HEK293T (cell line): ENCODE data around the gene CD4.

ENCODE experiments used
- BHLHE40 ChIP-seq: fragments of 450-650 bp; IDR thresholded peaks from 2 replicates; pipeline ENCODE4 v1.6.1; 2016; ENCODE audit warnings: mild to moderate bottlenecking, moderate library complexity, borderline replicate concordance
- CTBP1 ChIP-seq: fragments of 450-650 bp; IDR thresholded peaks from 2 replicates; pipeline ENCODE4 v1.6.1; 2016; ENCODE audit warnings: borderline replicate concordance
- FOXM1 ChIP-seq: fragments of 450-650 bp; IDR thresholded peaks from 2 replicates; pipeline ENCODE4 v1.6.1; 2017; ENCODE audit warnings: mild to moderate bottlenecking, borderline replicate concordance
- HDGF ChIP-seq: fragments of 450-650 bp; IDR thresholded peaks from 2 replicates; pipeline ENCODE4 v1.6.1; 2017; ENCODE audit warnings: antibody characterized with exemption, borderline replicate concordance
- L3MBTL2 ChIP-seq: fragments of 450-650 bp; conservative IDR thresholded peaks from 2 replicates; pipeline ENCODE4 v1.6.1; 2016; ENCODE audit warnings: mild to moderate bottlenecking
- LEF1 ChIP-seq: fragments of 450-650 bp; IDR thresholded peaks from 2 replicates; pipeline ENCODE4 v1.6.1; 2017; ENCODE audit warnings: mild to moderate bottlenecking, borderline replicate concordance
- SP1 ChIP-seq: fragments of 450-650 bp; IDR thresholded peaks from 2 replicates; pipeline ENCODE4 v1.6.1; 2017
- SUZ12 ChIP-seq: fragments of 450-650 bp; IDR thresholded peaks from 2 replicates; pipeline ENCODE4 v1.6.1; 2016; ENCODE audit warnings: mild to moderate bottlenecking
- TARDBP ChIP-seq: fragments of 450-650 bp; IDR thresholded peaks from 2 replicates; pipeline ENCODE4 v1.6.1; 2016

GRCh38 chr12:6854036-6854435 lies 64.7 kb downstream of the CD4 start:
- no peak for TF ChIP-seq SP1
- no peak for TF ChIP-seq BHLHE40
- TF ChIP-seq TARDBP: no peak
- TF ChIP-seq FOXM1: no peak
- no peak for TF ChIP-seq SUZ12
- no peak for TF ChIP-seq CTBP1
- TF ChIP-seq HDGF: no peak
- TF ChIP-seq LEF1: no peak
- no peak for TF ChIP-seq L3MBTL2
